Activated T-cell treated with anti-CD3 and anti-CD28 coated beads for 24 hours (primary cell): ENCODE measurements around the gene PRR15L.
"Not testable (repeated sequence)": the region's sequence is repeated elsewhere in the genome, so short reads cannot be mapped to it uniquely, and the experiment has no call there.

ENCODE experiments used
- DNase-seq: peaks from one replicate; pipeline ENCODE4 v3.0.0-alpha.2; 2020; ENCODE audit warnings: low read depth

Gene PRR15L

GRCh38 chr17:47957591-47958490, at the start of gene PRR15L:
Gene PRR15L (minus strand): TSS chr17:47957883. CDS start chr17:47953234, 4,649 bp downstream.
- DNase-seq: no peak

GRCh38 chr17:48006936-48007709, 49.4 kb upstream of the PRR15L start:
- no peak for DNase-seq

- no peak for DNase-seq
Observed at GRCh38 chr17:48004983-48005382, 47.3 kb upstream of the PRR15L start.

- DNase-seq: no peak
Observed at GRCh38 chr17:48003417-48004151, 45.9 kb upstream of the PRR15L start.

GRCh38 chr17:48002916-48003416, 45.3 kb upstream of the PRR15L start:
- DNase-seq: no peak

- DNase-seq: no peak
Observed at GRCh38 chr17:48002266-48002915, 44.7 kb upstream of the PRR15L start.

- DNase-seq: not testable (repeated sequence)
Observed at GRCh38 chr17:48001657-48002056, 44.0 kb upstream of the PRR15L start.

GRCh38 chr17:48001197-48001596, 43.5 kb upstream of the PRR15L start:
- DNase-seq: no peak

GRCh38 chr17:47999582-47999981, 41.9 kb upstream of the PRR15L start:
- DNase-seq: no peak

- DNase-seq: no peak
Observed at GRCh38 chr17:47998044-47998443, 40.4 kb upstream of the PRR15L start.

GRCh38 chr17:47997586-47997985, 39.9 kb upstream of the PRR15L start:
- DNase-seq: no peak

- no peak for DNase-seq
Observed at GRCh38 chr17:47996201-47996600, 38.5 kb upstream of the PRR15L start.

GRCh38 chr17:47995241-47995935, 37.7 kb upstream of the PRR15L start:
- no peak for DNase-seq

- no peak for DNase-seq
Observed at GRCh38 chr17:47994724-47995123, 37.0 kb upstream of the PRR15L start.

GRCh38 chr17:47993964-47994363, 36.3 kb upstream of the PRR15L start:
- no peak for DNase-seq

GRCh38 chr17:47993031-47993564, 35.4 kb upstream of the PRR15L start:
- no peak for DNase-seq

- no peak for DNase-seq
Observed at GRCh38 chr17:47992216-47992615, 34.5 kb upstream of the PRR15L start.

GRCh38 chr17:47990962-47991731, 33.5 kb upstream of the PRR15L start:
- DNase-seq: no peak

- DNase-seq: no peak
Observed at GRCh38 chr17:47989700-47990099, 32.0 kb upstream of the PRR15L start.

GRCh38 chr17:47989159-47989558, 31.5 kb upstream of the PRR15L start:
- no peak for DNase-seq
